CD14-positive monocyte (primary cell): ENCODE measurements around the gene PPP3CA. TPM values are rescaled to one million over a fixed set of nuclear protein-coding genes. Genes with fewer than 3 reads are reported as not detected.
A peak's percentile ranks its signal among the peaks of the same experiment; 100 is the strongest.

ENCODE experiments used
- DNase-seq, 3 donors: peaks; one replicate each; pipeline ENCODE4 v3.0.0-alpha.2; 2011 to 2022
- H2AFZ ChIP-seq: 2 replicates; pipeline ENCODE4 v1.6.0; 2012; ENCODE audit warnings: mild to moderate bottlenecking, low read depth, low read length, inconsistent platforms; ENCODE audit not compliant: insufficient read depth, poor library complexity, severe bottlenecking
- H3K27ac ChIP-seq, 2 donors: 1 replicate in 1 of 2; 2 replicates in 1 of 2; pipeline ENCODE4 v1.5.1; 2012 to 2013; ENCODE audit warnings: low read length in 2 of 2, control low read depth in 1 of 2, inconsistent platforms in 1 of 2, low read depth in 1 of 2, mild to moderate bottlenecking in 1 of 2
- H3K27me3 ChIP-seq, 2 donors: one replicate each; pipeline versions ENCODE4 v1.6.0 to v1.6.1; 2011 to 2013; ENCODE audit warnings: low read length in 2 of 2; ENCODE audit not compliant: control insufficient read depth in 2 of 2, insufficient read depth in 2 of 2
- H3K36me3 ChIP-seq, 2 donors: replicated peaks in 1 of 2; 1 replicate in 1 of 2; 2 replicates in 1 of 2; pipeline versions ENCODE4 v1.5.1 to v1.6.1; 2012 to 2013; ENCODE audit warnings: low read length in 2 of 2, control low read depth in 1 of 2, inconsistent platforms in 1 of 2, mild to moderate bottlenecking in 1 of 2; ENCODE audit not compliant: insufficient read depth in 2 of 2, control insufficient read depth in 1 of 2
- H3K4me1 ChIP-seq, 2 donors: 1 replicate in 1 of 2; 2 replicates in 1 of 2; pipeline versions ENCODE4 v1.5.1 to v1.6.1; 2012 to 2013; ENCODE audit warnings: low read length in 2 of 2, control low read depth in 1 of 2, inconsistent platforms in 1 of 2, mild to moderate bottlenecking in 1 of 2, moderate library complexity in 1 of 2; ENCODE audit not compliant: insufficient read depth in 2 of 2, control insufficient read depth in 1 of 2
- H3K4me2 ChIP-seq: replicated peaks from 2 replicates; pipeline ENCODE3; 2012; ENCODE audit warnings: low read length, moderate library complexity, mild to moderate bottlenecking; ENCODE audit not compliant: poor library complexity, severe bottlenecking; ENCODE audit errors: extremely low read depth
- H3K4me3 ChIP-seq, 3 experiments: fragments of 200-600 bp in 1 of 3; sonication (generic) in 1 of 3; replicated peaks in 1 of 3; 1 replicate in 2 of 3; 2 replicates in 1 of 3; pipeline ENCODE4 v1.5.1; 2011 to 2013; ENCODE audit warnings: low read length in 3 of 3, mild to moderate bottlenecking in 3 of 3, control low read depth in 2 of 3, low read depth in 2 of 3, inconsistent platforms in 1 of 3, moderate library complexity in 1 of 3
- H3K79me2 ChIP-seq: 2 replicates; pipeline ENCODE4 v1.6.0; 2012; ENCODE audit warnings: mild to moderate bottlenecking, control low read depth, inconsistent platforms, low read length, moderate library complexity; ENCODE audit not compliant: insufficient read depth
- H3K9ac ChIP-seq: 2 replicates; pipeline ENCODE4 v1.6.0; 2017; ENCODE audit warnings: low read length, mild to moderate bottlenecking; ENCODE audit not compliant: insufficient read depth, poor library complexity, severe bottlenecking
- H3K9me3 ChIP-seq, 2 donors: replicated peaks in 1 of 2; 1 replicate in 1 of 2; 2 replicates in 1 of 2; pipeline versions ENCODE4 v1.5.1 to v1.6.1; 2012 to 2013; ENCODE audit warnings: low read length in 2 of 2, control low read depth in 1 of 2; ENCODE audit not compliant: control insufficient read depth in 1 of 2, insufficient read depth in 1 of 2
- H4K20me1 ChIP-seq: 2 replicates; pipeline ENCODE4 v1.6.0; 2012; ENCODE audit warnings: mild to moderate bottlenecking, low read length, control low read depth, moderate library complexity; ENCODE audit not compliant: insufficient read depth
- H3K27ac Mint-ChIP-seq, 7 donors: one replicate each; pipeline ENCODE4 v1.8.0; 2020; ENCODE audit warnings: mild to moderate bottlenecking in 7 of 7, mixed read lengths in 7 of 7, moderate library complexity in 6 of 7, inconsistent platforms in 2 of 7
- H3K27me3 Mint-ChIP-seq, 3 donors: one replicate each; pipeline ENCODE4 v1.8.0; 2021 to 2022; ENCODE audit warnings: low read depth in 3 of 3, mild to moderate bottlenecking in 3 of 3, mixed read lengths in 3 of 3, moderate library complexity in 3 of 3, inconsistent platforms in 1 of 3
- H3K36me3 Mint-ChIP-seq, 2 donors: one replicate each; pipeline ENCODE4 v1.8.0; 2020; ENCODE audit warnings: mixed read lengths in 2 of 2, inconsistent platforms in 1 of 2, mild to moderate bottlenecking in 1 of 2
- H3K4me1 Mint-ChIP-seq: one replicate; pipeline ENCODE4 v1.8.0; 2020; ENCODE audit warnings: mild to moderate bottlenecking, mixed read lengths
- H3K4me3 Mint-ChIP-seq, 2 donors: one replicate each; pipeline ENCODE4 v1.8.0; 2020; ENCODE audit warnings: mild to moderate bottlenecking in 2 of 2, mixed read lengths in 2 of 2, moderate library complexity in 1 of 2
- H3K9me3 Mint-ChIP-seq, 7 donors: one replicate each; pipeline ENCODE4 v1.8.0; 2020 to 2022; ENCODE audit warnings: mixed read lengths in 7 of 7, mild to moderate bottlenecking in 6 of 7, moderate library complexity in 6 of 7, inconsistent platforms in 2 of 7
- CTCF ChIP-seq: fragments of 200-600 bp; IDR thresholded peaks from one replicate; pipeline ENCODE4 v1.8.0; 2022; ENCODE audit warnings: antibody characterized with exemption, mild to moderate bottlenecking
- WGBS: methylation state at CpG from one replicate; pipeline ENCODE4 v1.1.5; 2013; ENCODE audit warnings: missing lambda C conversion rate; ENCODE audit not compliant: insufficient coverage; 5-methylcytosine and 5-hydroxymethylcytosine counted together
- intact Hi-C, 2 donors: fragments of 100-400 bp; cut with micrococcal nuclease; formaldehyde crosslinking; loops; one replicate each; pipeline versions ENCODE4 v1.15.0 to v1.15.1; 2023
- polyA plus RNA-seq, 3 donors: library from polyadenylated mRNA; depleted of rRNA in 1 of 3; unstranded in 2 of 3; stranded (reverse) in 1 of 3; fragments of 300-500 nt in 2 of 3; fragments of >200 nt in 1 of 3; fragmentation: Illumina TruSeq in 2 of 3; gene quantifications; 1 replicate in 2 of 3; 2 replicates in 1 of 3; pipeline ENCODE4 v1.2.3, GENCODE V29; 2012 to 2021

Gene PPP3CA
- polyA plus RNA-seq, 3 donors, result 5.1 to 9.7 (median 8.9) TPM

DNA sequence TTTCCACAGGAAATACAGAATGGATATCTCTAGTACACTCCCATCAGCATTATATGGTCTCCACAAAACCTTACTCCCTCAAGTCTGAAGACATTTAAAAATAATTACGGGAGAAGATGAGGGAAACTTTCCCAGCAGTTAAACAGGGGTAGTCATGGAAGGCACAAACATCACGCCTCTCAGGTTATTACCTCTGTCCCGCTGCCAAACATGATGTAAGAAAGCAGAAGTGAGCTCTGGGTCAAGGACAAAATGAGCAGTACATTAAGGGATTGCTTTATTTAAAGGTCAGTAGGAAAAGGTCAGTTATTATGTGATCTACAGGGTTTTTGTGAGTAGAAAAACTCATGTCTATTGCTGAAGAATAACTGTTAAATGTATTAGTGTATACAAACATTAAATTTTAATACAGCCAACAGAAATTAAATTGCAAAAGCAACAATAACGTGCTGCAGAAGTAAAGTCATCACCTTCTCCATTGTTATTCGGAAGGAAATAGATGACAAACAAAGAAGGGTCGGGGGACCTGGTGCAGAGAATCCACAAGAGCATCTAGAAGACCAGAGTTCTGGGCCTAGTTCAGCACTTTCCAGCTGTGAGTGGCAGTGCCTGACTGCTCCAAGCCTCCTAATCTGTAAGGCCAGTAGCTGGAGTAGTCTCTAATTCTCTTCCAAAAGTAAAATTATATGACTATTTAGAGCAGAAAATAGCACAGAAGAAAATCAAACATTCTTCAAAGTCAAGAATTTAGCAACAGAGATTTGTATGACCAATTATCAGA, 171.2 kb downstream of the PPP3CA start:
- no peaks in the 10 kb centered on the region for H3K36me3 ChIP-seq
- TF ChIP-seq CTCF, result no peak

DNA sequence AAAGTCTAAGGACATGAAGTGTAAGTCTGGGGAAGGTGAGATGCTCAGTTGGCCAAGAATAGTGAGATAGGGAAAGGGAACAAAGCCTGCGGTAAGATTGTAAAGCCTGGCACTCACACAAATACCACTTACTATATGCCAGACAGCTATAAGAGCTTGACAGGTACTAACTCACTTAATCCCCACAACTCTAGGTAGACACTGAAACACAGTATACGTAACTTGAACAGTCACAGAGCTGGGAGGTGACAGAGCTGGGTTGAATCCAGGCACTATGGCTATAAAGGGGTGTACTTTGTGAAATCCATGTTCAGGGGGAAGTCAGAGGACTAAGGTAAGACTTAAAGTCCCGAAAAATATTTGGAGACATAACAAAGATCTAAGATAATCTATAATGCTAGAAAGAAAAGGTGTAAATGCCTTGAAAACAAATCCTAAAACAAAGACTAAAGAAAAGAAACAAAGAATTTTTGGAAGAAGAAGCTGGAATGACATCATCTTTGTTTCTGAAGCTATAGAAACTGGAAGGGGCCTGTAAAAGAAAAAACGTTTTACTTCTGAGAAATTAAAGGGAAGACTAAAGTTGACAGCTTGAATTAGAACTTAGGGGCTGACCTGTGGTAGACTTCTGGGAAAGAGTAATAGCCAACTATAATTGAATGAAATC, 172.5 kb downstream of the PPP3CA start:
- H3K27ac ChIP-seq, result no peak overlapping the region
- DNase-seq, result no peak
- H3K27ac Mint-ChIP-seq, result peak overlapping the region in 2 of 7 donors; percentile 29 to 67
- intact Hi-C loops, result no loop called here
- no peaks in the 10 kb centered on the region for H3K9me3 Mint-ChIP-seq
- no peaks in the 10 kb centered on the region for H3K9me3 ChIP-seq
- no peaks in the 10 kb centered on the region for H3K27me3 ChIP-seq
- peaks cover 10% of the 10 kb centered on the region for H3K4me1 Mint-ChIP-seq
- no peak for TF ChIP-seq CTCF
- H3K27me3 Mint-ChIP-seq, result no peaks in the 10 kb centered on the region
- H3K4me2 ChIP-seq, result no peak overlapping the region
- no peak overlapping the region for H3K4me3 ChIP-seq
- H4K20me1 ChIP-seq, result peaks cover 70% of the 10 kb centered on the region
- no CpG with 5 or more reads among the region's 4 CpGs for WGBS
- no peaks in the 10 kb centered on the region for H3K36me3 Mint-ChIP-seq
- no peak overlapping the region for H2AFZ ChIP-seq
- H3K4me3 Mint-ChIP-seq, result no peak overlapping the region
- no peaks in the 10 kb centered on the region for H3K36me3 ChIP-seq
- H3K79me2 ChIP-seq, result peaks cover 8% of the 10 kb centered on the region
- H3K4me1 ChIP-seq, result no peaks in the 10 kb centered on the region
- no peak overlapping the region for H3K9ac ChIP-seq

More for the DNA sequence above, 171.2 kb downstream of the PPP3CA start:
- Histone ChIP-seq H3K27me3 (no peaks in the 10 kb centered on the region), H3K9me3 (no peaks in the 10 kb centered on the region), H4K20me1 (peaks cover 65% of the 10 kb centered on the region), H2AFZ (no peak overlapping the region), H3K4me1 (no peaks in the 10 kb centered on the region), H3K4me2 (no peak overlapping the region), H3K4me3 (no peak overlapping the region), H3K27ac (no peak overlapping the region), H3K79me2 (peaks cover 12% of the 10 kb centered on the region), H3K9ac (no peak overlapping the region)
- H3K27me3 Mint-ChIP-seq, result no peaks in the 10 kb centered on the region
- peaks cover 10% of the 10 kb centered on the region for H3K4me1 Mint-ChIP-seq
- intact Hi-C loops, result no loop called here
- H3K27ac Mint-ChIP-seq, result peak overlapping the region in 3 of 7 donors; percentile 2 to 43 (median 10)
- no peak overlapping the region for H3K4me3 Mint-ChIP-seq
- DNase-seq, result no peak
- WGBS, result 80% methylated on average over 1 of the region's 6 CpGs
- no peaks in the 10 kb centered on the region for H3K9me3 Mint-ChIP-seq
- H3K36me3 Mint-ChIP-seq, result no peaks in the 10 kb centered on the region
